Left cardiac atrium (tissue), 4 donors: Measurements from ENCODE around the gene PCYT1A. TPM values are rescaled to one million over a fixed set of nuclear protein-coding genes. Genes with fewer than 3 reads are reported as not detected.

Experiments used
- ATAC-seq, 2 donors: fragments of 200-7000 bp; cut with Tn5 transposase; one replicate each; pipeline ENCODE4 v1.9.1; 2020; ENCODE audit warnings: mild to moderate bottlenecking in 2 of 2, moderate library complexity in 2 of 2
- DNase-seq: peaks from one replicate; pipeline ENCODE4 v3.0.0-alpha.2; 2020
- intact Hi-C, 2 donors: fragments of 100-400 bp; cut with DNase I; formaldehyde crosslinking; loops; one replicate each; pipeline versions ENCODE4 v1.14.1 to v1.15.1; 2022 to 2023
- total RNA-seq, 2 donors: library from RNA; stranded (reverse); fragmentation: NEBNext Ultra II Directional; extraction: Animal tissue kit (Norgen Biotek cat#: 25700); gene quantifications; one replicate each; pipeline ENCODE4 v1.2.1, GENCODE V29; 2021
- donor health status: DM: no; HTN: yes; CAD: no.
- donor health status: DM: no; HTN: yes; CAD: no; lungs with severe emphysema.
- donor health status: DM: yes; HTN: yes; CAD: no.
- donor health status: Dilated cardiomyopathy.

Gene PCYT1A
- total RNA-seq, 2 donors from 2014 or later: 71.7 to 83.9 TPM

- intact Hi-C loops: no loop called here
- no peak for ATAC-seq
- no peak for DNase-seq
Observed at GRCh38 chr3:196180346-196180745, 107.2 kb downstream of the PCYT1A start.

Other genes with a start within 250 kb of the PCYT1A start
- gene TFRC, start 205.6 kb downstream of the PCYT1A start, total RNA-seq: 100 to 1,000 TPM in 1 of 2 donors, 10 to 100 TPM in 1; 63.7 to 256 TPM
- not detected for gene ZDHHC19, start 76.3 kb downstream of the PCYT1A start, total RNA-seq
- gene SLC51A, start 71.2 kb downstream of the PCYT1A start, total RNA-seq: under 1 TPM; 0.32 to 0.50 TPM
- 1 to 10 TPM; 3.5 to 4.3 TPM for gene DYNLT2B, start 30.5 kb upstream of the PCYT1A start, total RNA-seq
- gene TM4SF19, start 50.7 kb upstream of the PCYT1A start, total RNA-seq: not detected
- gene UBXN7, start 144.7 kb upstream of the PCYT1A start, total RNA-seq: 10 to 100 TPM; 29.5 to 37.4 TPM
- gene RNF168, start 216.0 kb upstream of the PCYT1A start, total RNA-seq: 10 to 100 TPM; 17.6 to 22.1 TPM
- 10 to 100 TPM; 10.7 to 28.5 TPM for gene SMCO1, start 227.6 kb upstream of the PCYT1A start, total RNA-seq